ENCODE measurements around the gene UBL7. TPM values are rescaled to one million over a fixed set of nuclear protein-coding genes. Genes with fewer than 3 reads are reported as not detected.
"Not testable (repeated sequence)": the region's sequence is repeated elsewhere in the genome, so short reads cannot be mapped to it uniquely, and the experiment has no call there.

UBL7 gene
- total RNA-seq, 2 experiments from 2014 or later = 29.5 to 44.1 TPM

GRCh38 chr15:74463634-74464033, 2.7 kb upstream of the UBL7 start:
- H3K4me3 ChIP-seq (ENCODE audit: low read depth, low read length, poor library complexity, severe bottlenecking) = no peak overlapping the region
- H3K79me2 ChIP-seq (ENCODE audit: insufficient read depth, low read depth, low read length) = peaks cover 13% of the 10 kb centered on the region; the same call in 1 of the 2 replicates
- H3K4me2 ChIP-seq (ENCODE audit: low read length) = peak overlapping the region; percentile 85
- peaks cover 8% of the 10 kb centered on the region for H3K36me3 ChIP-seq (ENCODE audit: insufficient read depth, low read length)
- no peaks in the 10 kb centered on the region for H3K9me2 ChIP-seq (ENCODE audit: insufficient read depth, low read length)
- H2AFZ ChIP-seq (ENCODE audit: low read length) = no peak overlapping the region
- ChIA-PET CTCF (ENCODE audit: unreplicated experiment) (no interaction called here), POLR2A (no interaction called here)
- H3K9me3 ChIP-seq (ENCODE audit: low read length) = peaks cover 5% of the 10 kb centered on the region; the same call in 1 of the 2 replicates
- H3K27ac ChIP-seq (ENCODE audit: low read depth, low read length, poor library complexity, severe bottlenecking) = no peak overlapping the region
- no peaks in the 10 kb centered on the region for H4K20me1 ChIP-seq (ENCODE audit: insufficient read depth, low read length)
- H3K4me1 ChIP-seq (ENCODE audit: insufficient read depth, low read length, poor library complexity, severe bottlenecking) = peaks cover 34% of the 10 kb centered on the region
- no TSS peak for BruUV-seq (replicated peaks)
- DNase-seq (ENCODE audit: low spot score) = no peak
- intact Hi-C loops (cut with micrococcal nuclease; ENCODE audit: unreplicated experiment) = loop anchor here (10.0 kb wide), 1 partner anchor 469 kb away; the partner anchor contains the start of genes PML and STOML1
- TF ChIP-seq CTCF (conservative IDR thresholded peaks at IDR 0.05; ENCODE audit: low read length) (no peak), EZH2phosphoT487 (IDR thresholded peaks at IDR 0.05; ENCODE audit: borderline replicate concordance, low read depth, low read length) (no peak)

GRCh38 chr15:74461847-74462511, 1.0 kb upstream of the UBL7 start:
- Histone ChIP-seq H2AFZ (ENCODE audit: low read length) (peak overlapping the region; percentile 99), H3K4me1 (ENCODE audit: insufficient read depth, low read length, poor library complexity, severe bottlenecking) (peaks cover 34% of the 10 kb centered on the region), H3K9me2 (ENCODE audit: insufficient read depth, low read length) (no peaks in the 10 kb centered on the region), H4K20me1 (ENCODE audit: insufficient read depth, low read length) (no peaks in the 10 kb centered on the region), H3K4me2 (ENCODE audit: low read length) (peak overlapping the region; percentile 85), H3K27ac (ENCODE audit: low read depth, low read length, poor library complexity, severe bottlenecking) (peak overlapping the region; percentile 59), H3K4me3 (ENCODE audit: low read depth, low read length, poor library complexity, severe bottlenecking) (peak overlapping the region; percentile 88), H3K36me3 (ENCODE audit: insufficient read depth, low read length) (peaks cover 8% of the 10 kb centered on the region), H3K79me2 (ENCODE audit: insufficient read depth, low read depth, low read length) (peaks cover 13% of the 10 kb centered on the region; the same call in 1 of the 2 replicates), H3K9me3 (ENCODE audit: low read length) (peaks cover 5% of the 10 kb centered on the region; the same call in 1 of the 2 replicates)
- no TSS peak for BruUV-seq (replicated peaks)
- intact Hi-C loops (cut with micrococcal nuclease; ENCODE audit: unreplicated experiment) = loop anchor here (1.0 to 10.0 kb wide), 3 partner anchors 79 to 467 kb away; partner anchors contain the start of genes ARID3B, CLK3, PML and STOML1
- DNase-seq (ENCODE audit: low spot score) = no peak
- TF ChIP-seq CTCF (conservative IDR thresholded peaks at IDR 0.05; ENCODE audit: low read length) = no peak
- no peak for TF ChIP-seq EZH2phosphoT487 (IDR thresholded peaks at IDR 0.05; ENCODE audit: borderline replicate concordance, low read depth, low read length)
- ChIA-PET POLR2A (interaction anchor here (0.7 to 1.0 kb wide), 6 partner anchors 16 to 328 kb away, joined by 3 to 5 read pairs (median 3); no protein-coding TSS in a partner anchor), CTCF (ENCODE audit: unreplicated experiment) (no interaction called here)

- DNase-seq (ENCODE audit: low spot score) = peak; percentile 27
- no peak for TF ChIP-seq EZH2phosphoT487 (IDR thresholded peaks at IDR 0.05; ENCODE audit: borderline replicate concordance, low read depth, low read length)
- TF ChIP-seq CTCF (conservative IDR thresholded peaks at IDR 0.05; ENCODE audit: low read length) = no peak
- Histone ChIP-seq H3K27ac (ENCODE audit: low read depth, low read length, poor library complexity, severe bottlenecking) (peak overlapping the region; percentile 72), H3K9me2 (ENCODE audit: insufficient read depth, low read length) (no peaks in the 10 kb centered on the region), H3K4me3 (ENCODE audit: low read depth, low read length, poor library complexity, severe bottlenecking) (peak overlapping the region; percentile 88), H3K4me1 (ENCODE audit: insufficient read depth, low read length, poor library complexity, severe bottlenecking) (peaks cover 34% of the 10 kb centered on the region), H3K79me2 (ENCODE audit: insufficient read depth, low read depth, low read length) (peaks cover 13% of the 10 kb centered on the region; the same call in 1 of the 2 replicates), H2AFZ (ENCODE audit: low read length) (peak overlapping the region; percentile 99), H4K20me1 (ENCODE audit: insufficient read depth, low read length) (no peaks in the 10 kb centered on the region), H3K36me3 (ENCODE audit: insufficient read depth, low read length) (peaks cover 11% of the 10 kb centered on the region), H3K4me2 (ENCODE audit: low read length) (peak overlapping the region; percentile 90), H3K9me3 (ENCODE audit: low read length) (peaks cover 5% of the 10 kb centered on the region; the same call in 1 of the 2 replicates)
- BruUV-seq (replicated peaks) = no TSS peak
- CTCF ChIA-PET (ENCODE audit: unreplicated experiment) = no interaction called here
- POLR2A ChIA-PET = interaction anchor here (0.7 kb wide), 1 partner anchor 12 kb away, joined by 3 read pairs; no protein-coding TSS in a partner anchor
- intact Hi-C loops (cut with micrococcal nuclease; ENCODE audit: unreplicated experiment) = loop anchor here (2.0 to 10.0 kb wide), 2 partner anchors 155 to 465 kb away; partner anchors contain the start of genes CLK3, PML and STOML1
These were observed 662 bp downstream of the UBL7 start for GRCh38 chr15:74460298-74460697.

- not testable (repeated sequence) for BruUV-seq (replicated peaks)
These were observed 1.2 kb downstream of the UBL7 start for GRCh38 chr15:74459798-74460197.

More at GRCh38 chr15:74459798-74460197, 1.2 kb downstream of the UBL7 start:
- H2AFZ ChIP-seq (ENCODE audit: low read length); H4K20me1 ChIP-seq (ENCODE audit: insufficient read depth, low read length); DNase-seq (ENCODE audit: low spot score); H3K9me2 ChIP-seq (ENCODE audit: insufficient read depth, low read length); H3K9me3 ChIP-seq (ENCODE audit: low read length); H3K27ac ChIP-seq (ENCODE audit: low read depth, low read length, poor library complexity, severe bottlenecking); CTCF ChIA-PET (ENCODE audit: unreplicated experiment): not testable (repeated sequence)
- Histone ChIP-seq H3K36me3 (ENCODE audit: insufficient read depth, low read length) (peaks cover 15% of the 10 kb centered on the region), H3K79me2 (ENCODE audit: insufficient read depth, low read depth, low read length) (peaks cover 13% of the 10 kb centered on the region; the same call in 1 of the 2 replicates), H3K4me2 (ENCODE audit: low read length) (peak overlapping the region; percentile 90), H3K4me3 (ENCODE audit: low read depth, low read length, poor library complexity, severe bottlenecking) (peak overlapping the region; percentile 88), H3K4me1 (ENCODE audit: insufficient read depth, low read length, poor library complexity, severe bottlenecking) (peaks cover 34% of the 10 kb centered on the region)
- intact Hi-C loops (cut with micrococcal nuclease; ENCODE audit: unreplicated experiment) = loop anchor here (2.0 to 10.0 kb wide), 2 partner anchors 155 to 465 kb away; partner anchors contain the start of genes CLK3, PML and STOML1
- POLR2A ChIA-PET = interaction anchor here (0.7 kb wide), 1 partner anchor 11 kb away, joined by 3 read pairs; no protein-coding TSS in a partner anchor
